Esophagus squamous epithelium (tissue), 5 donors: Measurements from ENCODE around the gene MCCD1. TPM values are rescaled to one million over a fixed set of nuclear protein-coding genes. Genes with fewer than 3 reads are reported as not detected.
"Not testable (repeated sequence)": the region's sequence is repeated elsewhere in the genome, so short reads cannot be mapped to it uniquely, and the experiment has no call there.

Experiments used
- DNase-seq: peaks from one replicate; lab custom pipeline; 2025; lab: John Stamatoyannopoulos, UW
- H3K27ac ChIP-seq, 4 donors: fragments of 200-600 bp; sonication (generic); one replicate each; pipeline ENCODE4 v1.5.1; 2016 to 2019; ENCODE audit warnings: mild to moderate bottlenecking in 1 of 4
- H3K27me3 ChIP-seq, 4 donors: fragments of 200-600 bp; sonication (generic); 1 replicate in 3 of 4; 2 replicates in 1 of 4; pipeline versions ENCODE4 v1.5.1 to v1.6.0; 2017 to 2021; ENCODE audit warnings: antibody characterized with exemption in 1 of 4
- H3K36me3 ChIP-seq, 3 donors: fragments of 200-600 bp; sonication (generic); one replicate each; pipeline ENCODE4 v1.5.1; 2016 to 2019
- H3K4me1 ChIP-seq, 3 donors: fragments of 200-600 bp; sonication (generic); one replicate each; pipeline ENCODE4 v1.5.1; 2017 to 2019
- H3K4me3 ChIP-seq, 4 donors: fragments of 200-600 bp; sonication (generic); 1 replicate in 3 of 4; 2 replicates in 1 of 4; pipeline ENCODE4 v1.5.1; 2016 to 2019; ENCODE audit warnings: mild to moderate bottlenecking in 2 of 4, moderate library complexity in 1 of 4
- H3K9me3 ChIP-seq, 3 donors: fragments of 200-600 bp; sonication (generic); one replicate each; pipeline ENCODE4 v1.5.1; 2016 to 2019
- CTCF ChIP-seq, 6 experiments: fragments of 450-650 bp in 4 of 6; fragments of 200-600 bp in 2 of 6; sonication (generic) in 2 of 6; IDR thresholded peaks; one replicate each; pipeline ENCODE4 v1.5.1; 2016 to 2019; ENCODE audit warnings: antibody characterized with exemption in 6 of 6, mild to moderate bottlenecking in 4 of 6, moderate library complexity in 4 of 6
- POLR2A ChIP-seq, 4 donors: fragments of 450-650 bp; IDR thresholded peaks; one replicate each; pipeline ENCODE4 v1.6.1; 2017; ENCODE audit warnings: antibody characterized with exemption in 4 of 4, mild to moderate bottlenecking in 4 of 4, moderate library complexity in 3 of 4
- WGBS, 2 donors: methylation state at CpG; one replicate each; pipeline ENCODE4 v1.1.5; 2018; 5-methylcytosine and 5-hydroxymethylcytosine counted together
- intact Hi-C: fragments of 100-400 bp; cut with DNase I; formaldehyde crosslinking; loops from one replicate; pipeline ENCODE4 v1.15.0; 2022
- total RNA-seq, 4 donors: library from RNA; depleted of rRNA; stranded (reverse); fragments of >200 nt; gene quantifications; one replicate each; pipeline ENCODE4 v1.1.0, GENCODE V29; 2016
- donor health status: DM: yes; HTN: yes; CAD: no.

Gene MCCD1
- total RNA-seq, 4 donors from 2014 or later: not detected

DNA sequence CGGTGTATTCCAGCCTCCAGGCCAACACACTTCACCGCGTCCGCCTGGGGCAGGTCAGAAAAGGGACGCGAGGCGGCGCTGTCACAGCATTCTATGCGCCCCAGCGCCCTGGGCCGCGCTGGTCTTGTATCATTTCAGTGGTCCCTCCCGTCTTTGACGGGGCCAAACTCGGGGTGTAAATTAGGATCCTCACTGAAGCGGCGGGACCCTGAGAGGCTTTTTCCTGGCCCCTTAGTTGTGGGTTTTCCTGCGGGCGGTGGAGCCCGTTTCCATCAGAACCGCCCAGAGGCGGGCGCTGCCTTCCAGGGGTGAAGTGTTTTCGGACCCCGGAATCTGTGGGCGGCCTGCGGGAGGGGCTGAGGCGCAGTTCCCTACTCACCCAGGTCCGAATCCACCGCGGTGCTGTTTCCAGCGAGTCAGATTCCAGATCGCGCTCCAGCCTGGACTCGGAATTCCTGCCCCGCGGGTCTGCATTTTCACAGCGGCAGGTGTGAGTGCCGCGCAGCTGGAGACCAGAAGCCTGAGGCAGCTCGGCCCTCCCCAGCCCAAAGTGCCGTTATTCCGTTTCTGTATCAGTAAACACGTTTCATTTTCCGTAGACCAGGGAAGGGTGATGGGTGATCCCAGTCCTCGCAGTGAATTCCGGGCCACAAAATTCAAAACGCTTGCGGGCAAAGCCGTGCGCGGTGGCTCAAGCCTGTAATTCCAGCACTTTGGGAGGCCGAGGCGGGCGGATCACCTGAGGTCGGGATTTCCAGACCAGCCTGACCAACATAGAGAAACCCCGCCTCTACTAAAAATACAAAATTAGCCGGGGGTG, 34.7 kb upstream of the MCCD1 start:
- WGBS, 2 donors: 0 to 1% methylated on average over 7 to 18 of the region's 58 CpGs
- Histone ChIP-seq H3K36me3 (no peaks in the 10 kb centered on the region), H3K4me3 (peak overlapping the region; percentile 34 to 75 (median 52)), H3K27me3 (peaks cover 0 to 46% (median 0%) of the 10 kb centered on the region in 4 donors), H3K9me3 (no peaks in the 10 kb centered on the region), H3K27ac (peak overlapping the region; percentile 64 to 90 (median 82)), H3K4me1 (peaks cover 4 to 73% (median 12%) of the 10 kb centered on the region in 3 donors)
- intact Hi-C loops: no loop called here
- peak; percentile 68 to 89 (median 76) for TF ChIP-seq CTCF (IDR thresholded peaks at IDR 0.05)
- peak in 1 of 4 donors; percentile 16 for TF ChIP-seq POLR2A (IDR thresholded peaks at IDR 0.05)
- DNase-seq: no peak

GRCh38 chr6:31495580-31495979, 33.2 kb upstream of the MCCD1 start:
- Histone ChIP-seq H3K27ac (peak overlapping the region in 1 of 4 donors; percentile 83), H3K36me3 (no peaks in the 10 kb centered on the region), H3K27me3 (peaks cover 0 to 52% (median 0%) of the 10 kb centered on the region in 4 donors), H3K4me1 (peaks cover 4 to 75% (median 12%) of the 10 kb centered on the region in 3 donors), H3K9me3 (no peaks in the 10 kb centered on the region), H3K4me3 (peak overlapping the region in 2 of 4 donors; percentile 56 to 75)
- WGBS, 2 donors: 43 to 58% methylated on average over 2 of the region's 2 CpGs
- DNase-seq: no peak
- intact Hi-C loops: loop anchor here (5.0 kb wide), 1 partner anchor 52 kb away; the partner anchor contains the start of genes ATP6V1G2 and NFKBIL1
- TF ChIP-seq POLR2A (IDR thresholded peaks at IDR 0.05) (no peak), CTCF (IDR thresholded peaks at IDR 0.05) (no peak)

DNA sequence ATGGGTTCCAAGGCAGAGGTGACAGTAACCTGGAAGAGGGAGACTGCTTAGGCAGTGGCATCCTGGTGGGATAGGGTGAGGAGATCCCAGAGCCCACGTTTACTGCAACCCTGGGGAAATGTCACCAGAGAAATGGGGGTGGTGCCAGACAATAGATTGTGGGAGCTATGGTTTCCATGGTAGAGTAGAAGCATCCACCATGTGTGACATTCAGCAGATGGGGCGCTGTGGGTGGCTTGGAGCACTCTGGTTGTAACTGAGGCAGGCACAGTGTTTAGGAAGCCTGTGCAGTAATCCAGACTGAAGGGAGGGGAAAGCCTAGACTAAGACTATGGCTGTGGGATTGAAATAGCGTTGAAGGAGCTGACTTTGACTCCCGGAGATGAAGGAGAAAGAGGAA, 31.9 kb upstream of the MCCD1 start:
- 32 to 48% methylated on average over 4 of the region's 4 CpGs for WGBS, 2 donors
- Histone ChIP-seq H3K27me3 (peaks cover 0 to 56% (median 0%) of the 10 kb centered on the region in 4 donors), H3K4me1 (peaks cover 4 to 72% (median 12%) of the 10 kb centered on the region in 3 donors), H3K27ac (peak overlapping the region in 1 of 4 donors; percentile 73)
- H3K36me3 ChIP-seq, H3K9me3 ChIP-seq, H3K4me3 ChIP-seq, DNase-seq: not testable (repeated sequence)
- intact Hi-C loops: loop anchor here (5.0 kb wide), 1 partner anchor 50 kb away; the partner anchor contains the start of genes ATP6V1G2 and NFKBIL1

DNA sequence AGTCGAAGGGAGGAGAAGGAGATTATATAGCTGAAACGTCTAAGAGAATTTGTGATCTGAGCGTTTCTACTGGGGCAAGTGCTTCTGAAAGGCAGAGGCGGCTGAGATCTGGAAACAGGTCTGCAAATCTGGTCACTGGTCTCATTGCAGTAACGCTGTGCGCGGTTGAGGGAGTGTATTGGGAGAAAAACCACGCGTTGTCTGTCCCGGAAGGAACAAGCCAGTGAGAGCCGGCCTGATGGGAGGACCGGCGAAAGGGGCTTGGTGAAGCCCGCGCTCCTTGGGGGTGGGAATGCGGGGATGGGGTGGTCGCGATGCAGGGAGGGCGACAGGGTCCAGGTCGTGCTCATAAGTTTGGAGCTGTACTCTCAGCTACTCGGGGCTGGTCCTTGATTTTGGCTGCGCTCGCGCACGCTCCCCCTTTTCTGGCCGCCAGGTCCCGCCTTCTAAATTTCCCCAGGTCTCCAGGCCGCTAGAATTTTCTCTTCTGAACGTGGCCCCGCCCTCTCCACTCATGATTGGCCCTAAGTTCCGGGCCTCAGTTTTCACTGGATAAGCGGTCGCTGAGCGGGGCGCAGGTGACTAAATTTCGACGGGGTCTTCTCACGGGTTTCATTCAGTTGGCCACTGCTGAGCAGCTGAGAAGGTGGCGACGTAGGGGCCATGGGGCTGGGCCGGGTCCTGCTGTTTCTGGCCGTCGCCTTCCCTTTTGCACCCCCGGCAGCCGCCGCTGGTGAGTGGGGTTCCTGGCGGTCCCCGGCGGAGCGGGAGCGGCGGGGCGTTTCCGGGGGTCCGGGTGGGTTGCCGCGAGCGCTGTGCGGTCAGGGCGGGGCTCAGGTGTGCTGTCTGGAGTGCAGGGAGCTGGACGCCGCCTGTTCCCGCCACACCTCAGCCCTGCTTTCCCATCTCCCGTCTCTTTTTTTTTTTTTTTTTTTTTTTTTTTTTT, 31.0 kb upstream of the MCCD1 start, which contains the start of gene MICB:
Gene MICB, plus strand, starts transcription at position 615 of the 946 bp plus-strand sequence. Its CDS starts 49 bp downstream, at position 664.
- no peak for DNase-seq
- TF ChIP-seq POLR2A (IDR thresholded peaks at IDR 0.05) (peak in 2 of 4 donors; percentile 44 to 57), CTCF (IDR thresholded peaks at IDR 0.05) (peak in 2 of 6 experiments; percentile 13 to 19)
- H3K9me3 ChIP-seq: no peaks in the 10 kb centered on the region
- intact Hi-C loops: loop anchor here (5.0 kb wide), 1 partner anchor 49 kb away; the partner anchor contains the start of genes ATP6V1G2 and NFKBIL1
- peaks cover 0 to 52% (median 0%) of the 10 kb centered on the region in 4 donors for H3K27me3 ChIP-seq
- peak within 1 kb of the TSS; percentile 53 to 83 (median 70) for H3K27ac ChIP-seq
- H3K36me3 ChIP-seq: no peaks in the 10 kb centered on the region
- 1 to 2% methylated on average over 21 to 46 of the region's 64 CpGs for WGBS, 2 donors
- peak within 1 kb of the TSS; percentile 54 to 80 (median 58) for H3K4me3 ChIP-seq
- H3K4me1 ChIP-seq: peaks cover 4 to 64% (median 12%) of the 10 kb centered on the region in 3 donors

GRCh38 chr6:31498748-31499147, 30.0 kb upstream of the MCCD1 start:
- no peak for DNase-seq
- no peak overlapping the region for H3K27ac ChIP-seq
- H3K4me1 ChIP-seq: peaks cover 4 to 55% (median 9%) of the 10 kb centered on the region in 3 donors
- no peaks in the 10 kb centered on the region for H3K36me3 ChIP-seq
- intact Hi-C loops: loop anchor here (5.0 kb wide), 1 partner anchor 49 kb away; the partner anchor contains the start of genes ATP6V1G2 and NFKBIL1
- H3K9me3 ChIP-seq: no peaks in the 10 kb centered on the region
- H3K27me3 ChIP-seq: peaks cover 0 to 51% (median 0%) of the 10 kb centered on the region in 4 donors
- H3K4me3 ChIP-seq: peak overlapping the region in 3 of 4 donors; percentile 44 to 62 (median 54)
- 12 to 28% methylated on average over 19 to 20 of the region's 21 CpGs for WGBS, 2 donors
- TF ChIP-seq CTCF (IDR thresholded peaks at IDR 0.05): no peak
- no peak for TF ChIP-seq POLR2A (IDR thresholded peaks at IDR 0.05)

DNA sequence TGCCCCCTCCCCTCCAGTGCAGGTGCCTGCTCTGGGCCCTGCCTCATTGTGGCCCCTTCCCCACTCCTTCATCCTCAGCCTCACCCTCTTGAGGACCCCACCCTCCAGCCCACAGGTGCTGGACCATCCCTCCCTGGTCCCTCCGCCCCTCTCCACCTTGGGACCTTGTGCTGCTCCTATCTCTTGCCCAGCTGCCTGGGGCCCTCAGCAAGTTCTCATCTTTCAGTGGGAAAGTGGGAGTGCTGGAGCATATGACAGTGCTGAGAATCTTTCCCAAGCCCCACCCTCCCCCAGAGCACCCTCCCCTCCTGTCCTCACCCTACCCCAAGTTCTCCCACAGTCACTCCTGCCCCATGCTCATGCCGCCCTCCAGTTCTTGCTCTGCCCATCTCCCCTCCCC, 29.1 kb upstream of the MCCD1 start:
- Histone ChIP-seq H3K27me3 (peaks cover 0 to 46% (median 0%) of the 10 kb centered on the region in 4 donors), H3K4me1 (peaks cover 4 to 46% (median 9%) of the 10 kb centered on the region in 3 donors)
- intact Hi-C loops: loop anchor here (5.0 kb wide), 1 partner anchor 48 kb away; the partner anchor contains the start of genes ATP6V1G2 and NFKBIL1
- 90 to 100% methylated on average over 1 of the region's 2 CpGs for WGBS, 2 donors
- H3K4me3 ChIP-seq, H3K9me3 ChIP-seq, DNase-seq, H3K27ac ChIP-seq, H3K36me3 ChIP-seq: not testable (repeated sequence)
